ENCODE measurements around the gene PDE9A.

GRCh38 chr21:42705346-42705745, 51.9 kb downstream of the PDE9A start:
- no peak for TF ChIP-seq CTCF (IDR thresholded peaks at IDR 0.05)
- TF ChIP-seq POLR2A (IDR thresholded peaks at IDR 0.05), result no peak
- TF ChIP-seq POLR2AphosphoS5 (IDR thresholded peaks at IDR 0.05), result no peak
- TF ChIP-seq EP300 (IDR thresholded peaks at IDR 0.05), result no peak
